Measurements from ENCODE around the gene GPR135.
"Not testable (repeated sequence)": the region's sequence is repeated elsewhere in the genome, so short reads cannot be mapped to it uniquely, and the experiment has no call there.

Gene GPR135

GRCh38 chr14:59474172-59474571 lies 9.0 kb upstream of the GPR135 start:
- DNase-seq (ENCODE audit: low read depth, low spot score) = no peak

DNA sequence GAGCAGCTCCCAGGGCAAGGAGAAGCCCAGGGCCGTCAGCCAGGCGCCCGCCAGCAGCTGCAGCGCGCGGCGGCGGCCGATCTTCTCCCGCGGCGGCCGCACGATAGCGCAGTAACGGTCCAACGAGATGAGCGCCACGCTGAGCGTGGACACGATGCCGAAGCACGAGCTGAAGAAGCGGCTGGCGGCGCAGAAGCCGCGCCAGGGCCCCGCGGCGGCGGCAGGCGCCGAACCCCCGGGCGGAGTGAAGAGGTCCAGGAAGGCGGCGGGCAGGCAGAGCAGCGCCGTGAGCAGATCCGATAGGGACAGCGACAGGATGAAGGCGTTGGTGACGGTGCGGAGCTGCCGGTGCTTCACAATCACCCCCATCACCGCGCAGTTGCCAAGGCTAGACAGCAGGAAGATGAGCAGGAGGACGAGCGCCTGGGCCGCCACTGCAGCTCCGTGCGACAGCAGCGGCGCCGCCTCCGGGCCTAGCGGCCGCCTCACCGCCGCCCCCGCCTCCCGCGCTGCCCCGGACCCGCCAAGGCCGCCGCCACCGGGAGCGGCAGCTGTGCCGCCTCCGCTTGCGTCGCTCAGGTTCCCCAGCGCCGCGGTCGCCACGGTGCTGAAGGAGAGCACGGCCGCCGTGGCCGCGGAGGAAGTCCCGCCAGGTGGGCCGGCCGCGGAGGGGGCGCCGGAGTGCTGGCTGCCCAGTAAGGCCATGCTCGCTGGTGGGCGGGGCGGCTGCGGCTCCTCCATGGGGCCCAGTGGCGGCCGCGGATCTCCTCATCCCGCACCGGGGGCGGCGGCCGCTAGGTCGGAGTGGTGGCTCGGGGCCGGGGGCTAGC lies 479 bp downstream of the GPR135 start:
- DNase-seq (ENCODE audit: low read depth, low spot score) = no peak

DNA sequence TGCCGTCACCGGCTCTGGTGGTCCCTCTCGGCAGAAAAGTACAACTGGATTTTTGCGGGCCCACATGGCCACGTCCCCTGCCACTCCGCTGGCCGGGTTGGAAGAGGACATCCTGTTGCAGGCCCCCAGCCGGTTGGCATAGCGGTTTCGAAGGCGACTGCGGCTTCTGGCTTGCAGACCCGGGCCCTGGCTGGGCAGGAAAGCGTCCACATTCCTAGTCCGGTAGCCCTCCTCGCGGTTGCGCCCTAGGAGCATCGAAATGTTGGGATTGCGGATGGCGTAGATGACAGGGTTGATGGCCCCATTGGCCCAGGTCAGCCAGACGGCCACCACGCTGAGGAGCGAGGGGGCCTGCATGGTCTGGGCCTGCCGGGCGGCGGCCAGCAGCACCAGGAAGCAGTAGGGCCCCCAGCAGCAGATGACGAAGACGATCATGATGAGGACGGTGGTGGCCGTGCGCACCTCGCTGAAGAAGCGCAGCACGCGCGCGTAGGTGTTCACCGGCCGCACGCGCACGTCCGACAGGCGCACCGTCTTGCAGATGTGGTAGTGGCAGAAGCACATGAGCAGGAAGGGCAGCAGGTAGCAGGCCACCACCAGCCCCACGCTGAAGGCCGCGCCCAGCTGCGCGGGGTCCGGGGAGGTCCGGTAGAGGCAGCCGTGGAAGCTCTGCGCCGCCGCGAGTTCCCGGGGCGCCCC lies 1.2 kb downstream of the GPR135 start:
- DNase-seq (ENCODE audit: low read depth, low spot score) = no peak

DNA sequence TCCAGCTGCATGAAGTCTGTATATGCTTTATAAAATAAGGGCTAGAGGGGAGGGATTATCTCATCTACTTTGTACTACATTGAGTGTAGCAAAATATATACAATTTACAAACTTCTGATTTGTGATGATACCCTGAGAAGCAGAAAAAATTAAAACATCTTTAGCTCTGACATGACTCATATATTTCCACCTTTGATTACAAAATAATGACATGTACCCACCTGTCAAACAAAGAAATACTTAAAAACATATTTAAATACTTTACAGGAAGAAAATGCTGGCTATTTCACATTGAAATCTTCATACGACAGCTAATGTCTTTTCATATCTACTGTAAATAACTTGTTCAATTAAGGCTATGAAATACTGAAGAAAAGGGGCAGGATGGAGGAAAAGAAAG lies 3.3 kb downstream of the GPR135 start:
- DNase-seq (ENCODE audit: low read depth, low spot score) = no peak

DNA sequence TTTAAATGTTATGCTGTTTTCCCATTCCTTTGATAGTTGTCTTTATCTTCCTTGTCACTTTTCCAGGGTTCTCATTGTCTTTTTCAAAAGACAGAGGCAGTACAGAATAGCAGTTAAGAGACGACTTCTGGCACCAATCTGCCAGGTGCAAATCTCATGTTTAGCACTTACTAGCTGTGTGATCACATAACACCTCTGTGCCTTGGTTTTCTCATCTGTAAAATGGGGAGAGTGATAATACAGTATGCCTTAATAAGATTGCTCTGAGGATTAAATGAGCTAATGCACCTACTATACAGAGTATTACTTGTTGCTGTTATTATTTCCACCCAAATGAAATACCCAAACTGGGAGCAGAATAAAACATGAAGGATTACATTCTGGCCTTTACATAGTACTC lies 4.8 kb downstream of the GPR135 start:
- DNase-seq (ENCODE audit: low read depth, low spot score) = no peak

DNA sequence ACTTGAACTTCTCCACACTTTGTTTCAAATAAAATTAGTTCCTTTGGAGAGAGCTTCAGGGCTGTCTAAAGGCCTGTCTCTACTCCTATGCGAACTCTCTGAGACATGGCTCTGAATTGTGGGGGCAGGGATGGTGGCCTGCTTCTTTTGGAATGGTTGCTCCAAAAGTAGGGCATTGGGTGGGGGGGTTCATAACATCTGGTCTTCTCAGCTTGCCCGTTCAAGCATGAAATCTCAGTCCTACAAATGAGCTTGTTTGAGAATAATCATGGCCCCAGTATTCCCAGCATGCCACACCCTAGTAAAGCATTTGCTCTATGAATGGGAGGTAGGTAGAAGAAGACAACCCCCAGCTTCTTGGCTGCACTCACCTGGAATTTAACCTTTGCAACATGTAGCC lies 6.7 kb downstream of the GPR135 start:
- DNase-seq (ENCODE audit: low read depth, low spot score) = no peak

DNA sequence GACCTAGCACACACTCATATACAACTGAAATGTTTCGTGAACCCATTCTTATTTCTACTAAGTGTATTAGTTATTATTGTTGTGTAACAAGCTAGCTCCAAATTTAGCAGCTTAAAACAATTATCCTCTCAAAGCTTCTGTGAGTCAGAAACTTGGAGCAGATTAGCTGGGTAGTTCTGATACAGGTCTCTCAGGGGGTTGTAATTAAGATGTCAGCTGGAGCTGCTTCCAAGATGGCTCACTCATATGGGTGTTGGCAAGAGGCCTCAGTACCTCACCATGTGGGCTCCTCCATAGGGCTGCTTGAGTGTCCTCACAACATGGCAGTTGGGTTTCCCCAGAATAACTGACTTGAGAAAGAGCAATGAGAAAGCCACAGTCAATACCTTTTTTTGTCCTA lies 9.8 kb downstream of the GPR135 start:
- no peak for DNase-seq (ENCODE audit: low read depth, low spot score)

- no peak for DNase-seq (ENCODE audit: low read depth, low spot score)
Measured at GRCh38 chr14:59454139-59454538, 11.0 kb downstream of the GPR135 start.

GRCh38 chr14:59451849-59452248 lies 13.3 kb downstream of the GPR135 start:
- DNase-seq (ENCODE audit: low read depth, low spot score) = no peak

- DNase-seq (ENCODE audit: low read depth, low spot score) = no peak
Measured at GRCh38 chr14:59450716-59451115, 14.5 kb downstream of the GPR135 start.

DNA sequence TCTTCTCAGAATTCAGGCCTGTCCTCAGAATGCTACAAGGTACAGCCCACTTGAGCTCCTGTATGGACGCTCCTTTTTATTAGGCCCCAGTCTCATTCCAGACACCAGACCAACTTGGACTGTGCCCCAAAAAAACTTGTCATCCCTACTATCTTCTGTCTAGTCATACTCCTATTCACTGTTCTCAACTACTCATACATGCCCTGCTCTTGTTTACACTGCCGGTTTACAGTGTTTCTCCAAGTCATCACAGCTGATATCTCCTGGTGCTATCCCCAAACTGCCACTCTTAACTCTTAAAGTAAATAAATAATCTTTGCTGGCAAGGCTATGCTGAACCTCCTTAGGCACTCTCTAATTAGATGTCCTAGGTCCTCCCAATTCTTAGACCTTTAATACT lies 16.5 kb downstream of the GPR135 start:
- not testable (repeated sequence) for DNase-seq (ENCODE audit: low read depth, low spot score)

DNA sequence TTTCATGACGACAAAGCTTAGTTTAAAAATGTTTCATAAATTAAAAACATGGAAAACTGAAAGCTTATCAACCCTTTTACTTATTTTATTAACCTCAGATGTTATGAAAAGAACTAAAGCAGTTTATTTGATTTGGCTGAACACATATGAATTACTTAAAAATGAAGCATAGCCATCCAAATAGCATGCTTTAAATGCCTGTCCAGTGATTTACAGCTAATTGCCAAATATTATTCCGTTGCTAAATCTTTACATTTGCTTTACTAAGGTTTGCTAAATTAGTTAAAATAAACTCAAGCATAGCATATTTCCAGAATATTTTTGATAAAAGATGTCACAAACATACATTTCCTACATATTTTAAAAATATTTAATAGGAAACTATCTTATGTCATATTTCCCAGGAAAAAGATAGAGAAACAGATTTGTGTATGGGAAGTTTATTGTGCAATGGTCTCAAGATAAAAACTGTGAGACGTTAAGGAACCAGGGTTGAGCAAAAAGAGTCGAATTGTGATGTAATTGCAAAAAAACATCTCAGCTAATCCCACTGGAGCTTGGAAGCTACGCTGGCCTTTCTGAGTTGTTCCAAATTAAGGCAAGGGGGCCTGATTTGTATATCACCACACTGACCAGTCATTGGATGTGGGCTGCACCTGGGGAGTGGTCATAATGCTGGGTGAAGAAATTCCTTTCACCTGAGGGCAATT lies 25.8 kb downstream of the GPR135 start:
- no peak for DNase-seq (ENCODE audit: low read depth, low spot score)

- no peak for DNase-seq (ENCODE audit: low read depth, low spot score)
Measured at GRCh38 chr14:59438195-59438647, 27.0 kb downstream of the GPR135 start.

GRCh38 chr14:59435987-59436386 lies 29.2 kb downstream of the GPR135 start:
- DNase-seq (ENCODE audit: low read depth, low spot score) = no peak

GRCh38 chr14:59435101-59435500 lies 30.1 kb downstream of the GPR135 start:
- DNase-seq (ENCODE audit: low read depth, low spot score) = no peak

GRCh38 chr14:59429790-59430189 lies 35.4 kb downstream of the GPR135 start:
- no peak for DNase-seq (ENCODE audit: low read depth, low spot score)

DNA sequence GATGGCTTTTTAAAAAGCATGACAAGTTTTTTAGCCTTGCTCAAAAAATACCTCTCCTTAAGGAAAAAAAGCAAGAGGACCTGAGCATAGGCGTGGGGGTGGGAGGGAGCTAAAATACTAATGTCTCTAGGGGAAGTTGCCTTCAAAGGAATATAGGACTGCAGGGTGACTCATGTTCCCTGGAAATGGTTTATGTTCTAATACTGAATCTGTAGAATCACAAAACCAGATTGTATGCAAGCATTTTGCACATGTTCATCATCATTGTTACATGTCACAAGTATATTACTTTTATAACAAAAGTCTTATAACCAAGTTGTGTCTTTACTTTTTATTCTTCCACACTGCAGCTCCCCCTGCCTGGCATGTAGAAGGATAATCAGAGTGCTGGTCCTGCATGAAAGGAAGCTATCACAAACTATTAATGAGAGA lies 36.6 kb downstream of the GPR135 start:
- no peak for DNase-seq (ENCODE audit: low read depth, low spot score)

GRCh38 chr14:59427653-59428580 lies 37.3 kb downstream of the GPR135 start:
- no peak for DNase-seq (ENCODE audit: low read depth, low spot score)

- DNase-seq (ENCODE audit: low read depth, low spot score) = no peak
Measured at GRCh38 chr14:59425322-59425935, 39.8 kb downstream of the GPR135 start.

GRCh38 chr14:59424341-59425071 lies 40.7 kb downstream of the GPR135 start:
- no peak for DNase-seq (ENCODE audit: low read depth, low spot score)

Measured in brain pericyte (primary cell).